HG02610 (cell line): ENCODE data around the gene RAB1B.
A peak's percentile ranks its signal among the peaks of the same experiment; 100 is the strongest.

Experiments
- ATAC-seq: cut with Tn5 transposase; IDR thresholded peaks from one replicate; pipeline ENCODE4 v1.9.1; 2021; ENCODE audit warnings: mild to moderate bottlenecking, moderate library complexity; ENCODE audit not compliant: unreplicated experiment

The RAB1B gene

DNA sequence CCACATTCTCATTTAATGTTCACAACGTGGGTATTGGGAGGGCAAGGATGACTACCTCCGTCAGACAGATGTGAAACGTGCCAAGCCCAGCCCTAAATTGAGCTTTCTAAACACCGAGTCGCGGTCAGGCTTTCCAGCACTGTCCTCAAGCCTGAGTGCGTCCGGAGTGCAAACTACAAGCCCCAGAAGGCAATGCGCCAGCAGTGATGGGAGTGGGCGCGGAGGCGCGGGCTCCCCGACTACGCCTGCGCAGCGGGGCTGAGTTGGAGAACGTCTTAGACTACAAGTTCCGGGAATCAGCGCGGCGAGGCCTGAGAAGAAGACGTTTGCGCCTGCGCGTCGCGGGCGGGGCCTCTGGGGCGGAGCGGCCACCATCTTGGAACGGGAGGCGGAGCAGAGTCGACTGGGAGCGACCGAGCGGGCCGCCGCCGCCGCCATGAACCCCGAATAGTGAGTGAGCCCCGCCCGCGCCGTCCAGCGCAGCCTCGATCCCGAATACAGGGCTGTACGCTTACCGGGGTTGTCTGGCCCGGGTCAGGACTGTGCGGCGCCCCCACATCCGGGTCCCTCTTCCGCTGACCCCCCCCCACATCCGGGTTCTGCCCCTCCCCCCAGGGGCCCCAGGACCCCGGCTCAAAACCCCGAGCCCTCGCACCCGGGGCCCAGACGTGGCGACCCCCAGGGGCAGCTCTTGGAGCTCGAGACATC lies at the start of gene RAB1B:
RAB1B (plus strand) TSS at position 396 of the 708 bp plus-strand sequence; CDS start at position 437, 41 bp downstream.
- peak; percentile 80 for ATAC-seq

DNA sequence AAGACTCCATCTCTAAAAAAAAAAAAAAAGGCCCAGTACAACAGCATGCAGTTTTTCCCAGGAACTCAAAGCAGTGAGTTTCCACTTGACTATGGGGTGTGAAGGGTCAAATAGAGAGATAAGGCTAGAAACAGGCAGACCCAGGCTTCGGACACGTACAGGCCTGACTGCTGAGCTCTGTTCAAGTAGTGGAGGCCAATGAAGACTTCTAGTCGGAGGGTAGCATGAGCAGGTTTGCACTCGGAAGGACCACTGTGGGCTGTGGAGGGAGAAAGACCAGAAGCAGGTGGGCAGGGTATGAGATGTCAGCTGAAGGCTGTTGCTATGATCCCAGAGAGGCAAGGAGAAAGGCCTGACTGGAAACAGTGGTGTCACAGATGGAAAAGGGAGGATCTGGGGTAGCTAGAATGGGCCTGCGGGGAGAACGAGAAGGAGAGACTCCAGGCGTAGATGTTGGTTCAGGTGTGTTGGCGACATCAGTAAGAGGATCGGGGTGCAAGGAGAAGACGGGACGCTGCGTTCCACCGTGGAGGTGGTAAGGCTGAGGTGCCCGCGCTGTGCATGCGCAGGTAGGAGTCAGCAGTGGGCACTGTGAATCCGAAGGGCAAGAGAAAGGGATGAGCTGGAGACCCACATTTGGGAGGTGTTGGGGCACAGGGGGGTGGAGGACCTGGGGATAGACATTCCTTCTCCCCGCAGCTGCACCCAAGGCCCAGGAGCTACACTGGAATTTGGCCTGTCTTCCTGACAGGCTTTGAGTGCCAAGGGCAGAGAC lies 49.4 kb upstream of the RAB1B start:
- ATAC-seq, result no peak

- ATAC-seq, result no peak
Measured at GRCh38 chr11:66219846-66220565, 48.4 kb upstream of the RAB1B start.

DNA sequence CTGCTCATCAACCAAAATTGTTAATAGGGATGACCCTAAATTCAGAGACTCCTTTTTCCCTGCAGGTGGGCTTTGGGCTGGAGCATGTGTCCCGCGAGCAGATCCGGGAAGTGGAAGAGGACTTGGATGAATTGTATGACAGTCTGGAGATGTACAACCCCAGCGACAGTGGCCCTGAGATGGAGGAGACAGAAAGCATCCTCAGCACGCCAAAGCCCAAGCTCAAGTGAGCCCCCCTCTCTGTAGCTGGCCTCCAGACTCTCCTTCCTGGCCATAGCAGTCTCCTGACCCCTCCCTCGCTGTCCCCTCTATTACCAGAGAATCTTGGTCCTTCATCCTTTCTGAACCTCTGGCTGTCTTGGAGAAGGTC lies 47.9 kb upstream of the RAB1B start:
- no peak for ATAC-seq

GRCh38 chr11:66221012-66221411 lies 47.4 kb upstream of the RAB1B start:
- ATAC-seq, result no peak

DNA sequence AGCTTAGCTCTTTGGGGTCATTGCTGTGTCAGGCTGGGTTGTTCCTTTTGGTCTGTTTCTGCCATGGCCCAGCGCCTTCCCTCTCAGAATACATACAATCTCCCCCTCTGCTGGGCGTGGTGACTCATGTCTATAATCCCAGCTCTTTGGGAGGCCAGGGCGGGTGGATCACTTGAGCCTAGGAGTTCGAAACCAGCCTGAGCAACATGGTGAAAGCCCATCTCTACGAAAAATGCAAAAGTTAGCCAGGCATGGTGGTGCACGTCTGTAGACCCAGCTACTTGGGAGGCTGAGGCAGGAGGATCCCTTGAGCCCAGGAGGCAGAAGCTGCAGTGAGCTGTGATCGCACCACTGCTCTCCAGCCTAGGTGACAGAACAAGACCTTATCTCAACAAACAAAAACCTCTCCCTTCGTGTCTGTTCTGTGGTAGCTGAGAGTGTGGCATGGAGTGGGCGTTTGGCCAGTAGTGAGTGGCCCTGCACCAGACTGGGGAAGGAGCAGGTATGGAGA lies 46.7 kb upstream of the RAB1B start:
- no peak for ATAC-seq

DNA sequence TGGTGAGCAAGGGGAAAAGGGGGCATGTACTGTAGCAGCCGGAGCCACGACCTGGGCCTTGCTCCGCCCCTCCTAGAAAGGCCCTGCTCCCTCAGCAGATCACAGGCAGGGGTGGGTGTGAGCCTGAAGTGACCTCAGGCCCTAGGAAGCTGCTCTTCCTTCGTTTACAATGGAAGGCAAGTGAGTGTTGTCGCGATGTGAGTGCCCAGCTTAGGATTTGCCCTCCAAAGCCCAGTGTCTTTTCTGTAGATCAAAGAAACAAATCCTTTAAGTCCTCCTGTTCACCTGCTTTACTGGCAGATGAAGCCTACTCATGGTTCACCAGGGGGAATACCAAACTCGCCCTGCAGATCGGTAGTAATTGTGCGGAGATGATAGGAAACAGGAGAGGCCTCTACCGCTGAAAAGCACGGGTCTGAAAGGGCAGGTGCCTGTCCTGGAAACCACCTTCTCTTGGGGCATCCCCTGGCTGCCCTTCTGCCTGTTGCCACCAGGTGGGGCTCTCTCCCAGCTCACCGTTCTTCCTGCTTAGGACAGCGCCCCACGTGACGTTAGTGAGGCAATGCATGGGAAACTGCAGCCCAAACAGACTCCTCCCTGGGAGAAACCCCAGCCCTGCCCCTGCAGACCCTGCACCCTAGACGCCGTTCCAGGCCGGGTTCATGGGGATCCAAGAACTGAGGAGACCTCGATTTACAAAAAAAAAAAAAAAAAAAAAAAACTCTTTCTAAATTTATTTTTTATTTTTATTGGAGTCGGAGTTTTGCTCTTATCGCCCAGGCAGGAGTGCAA lies 45.9 kb upstream of the RAB1B start:
- ATAC-seq, result peak; percentile 80

GRCh38 chr11:66224226-66224855 lies 44.1 kb upstream of the RAB1B start:
- no peak for ATAC-seq

GRCh38 chr11:66225066-66225465 lies 43.4 kb upstream of the RAB1B start:
- ATAC-seq, result no peak

DNA sequence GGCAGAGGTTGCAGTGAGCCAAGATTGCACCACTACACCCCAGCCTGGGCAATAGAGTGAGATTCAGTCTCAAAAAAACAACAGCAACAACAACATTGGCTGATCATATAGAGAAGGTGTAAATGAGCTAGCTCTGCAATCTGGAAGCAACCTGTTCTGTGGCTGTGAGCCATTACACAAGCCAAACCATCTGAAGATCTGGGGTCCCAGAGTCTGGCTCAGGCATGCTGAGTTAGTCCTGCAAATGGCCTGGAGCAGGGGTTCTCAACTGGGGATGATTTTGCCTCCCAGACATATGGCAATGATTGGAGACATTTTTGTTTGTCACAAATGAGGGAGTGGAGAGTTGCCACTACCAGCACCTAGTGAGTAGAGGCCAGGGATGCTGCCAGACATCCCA lies 42.3 kb upstream of the RAB1B start:
- ATAC-seq, result no peak

GRCh38 chr11:66227700-66228099 lies 40.7 kb upstream of the RAB1B start:
- no peak for ATAC-seq

DNA sequence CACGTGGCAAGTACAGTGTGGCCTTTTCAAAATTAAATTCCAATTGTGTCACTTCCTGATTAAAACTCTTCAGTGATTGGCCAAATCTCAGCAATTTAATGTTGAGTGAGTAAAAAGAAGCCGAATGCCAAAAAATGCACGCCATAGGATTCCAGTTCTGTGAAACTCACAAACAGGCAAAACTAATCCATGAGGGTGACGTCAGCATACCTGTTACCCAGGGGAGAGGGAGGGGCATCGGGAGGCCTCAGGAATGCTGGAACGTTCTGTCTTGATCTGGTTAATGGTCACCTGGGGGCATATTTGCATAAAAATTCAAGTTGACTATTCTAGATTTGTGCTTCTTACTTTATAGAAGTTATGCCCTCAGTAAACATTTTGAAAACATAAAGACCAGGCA lies 39.9 kb upstream of the RAB1B start:
- ATAC-seq, result no peak

GRCh38 chr11:66230156-66230555 lies 38.3 kb upstream of the RAB1B start:
- no peak for ATAC-seq

DNA sequence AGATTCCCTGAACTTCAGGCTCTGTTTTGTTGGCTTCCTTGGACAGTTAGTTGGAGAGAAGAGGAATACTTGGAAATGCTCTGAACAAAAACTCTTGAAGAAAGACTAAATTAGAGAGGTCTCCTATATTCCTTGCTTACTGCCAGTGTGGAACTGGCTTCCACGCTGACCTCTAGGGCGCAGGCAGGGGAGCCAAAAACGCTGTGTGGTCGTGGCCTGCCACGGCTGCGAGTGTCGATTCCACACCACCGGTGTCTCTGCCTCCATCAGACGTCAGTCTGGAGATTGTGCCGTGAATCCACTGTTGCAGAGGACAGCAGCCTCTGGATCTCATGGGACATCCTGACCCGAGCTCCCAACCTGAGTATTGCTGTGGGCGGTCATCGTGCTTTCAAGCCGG lies 37.5 kb upstream of the RAB1B start:
- ATAC-seq, result no peak

DNA sequence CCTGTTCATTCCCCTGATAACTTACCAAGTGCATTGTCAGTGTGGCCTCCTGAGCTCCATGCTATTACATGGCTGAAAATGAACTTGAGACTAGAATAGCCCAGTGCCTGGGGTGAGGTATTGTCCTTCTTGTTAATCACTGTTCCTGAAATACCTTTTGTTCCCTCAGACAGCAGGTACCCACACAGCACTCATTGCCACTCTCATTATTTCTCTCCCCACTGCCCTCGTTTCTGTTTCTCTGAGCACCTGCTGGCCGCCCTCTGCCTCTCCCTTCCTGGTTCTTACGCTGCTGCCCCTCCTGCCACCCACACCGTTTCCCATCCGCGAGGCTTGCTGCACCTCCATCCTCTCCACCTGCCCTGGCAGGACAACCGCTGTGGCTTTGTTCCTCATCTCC lies 36.9 kb upstream of the RAB1B start:
- no peak for ATAC-seq

DNA sequence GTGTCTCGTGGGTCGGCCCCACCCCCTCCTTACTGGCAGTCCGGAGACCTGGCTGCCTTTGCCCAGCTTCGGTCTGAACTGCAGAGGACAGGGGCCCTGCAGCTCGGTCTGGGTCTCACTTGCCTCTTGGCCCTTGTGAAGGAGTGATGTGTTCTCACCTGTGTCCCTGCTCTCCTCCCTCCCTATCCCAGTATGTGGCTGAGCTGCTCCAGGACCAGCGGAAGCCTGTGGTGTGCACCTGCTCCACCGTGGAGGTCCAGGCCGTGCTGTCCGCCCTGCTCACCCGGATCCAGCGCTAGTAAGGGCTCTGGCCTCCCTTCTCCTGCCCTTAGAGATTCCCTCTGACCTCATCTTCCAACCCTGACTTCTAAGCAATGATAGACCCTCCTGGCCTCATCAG lies 35.7 kb upstream of the RAB1B start:
- ATAC-seq, result no peak

DNA sequence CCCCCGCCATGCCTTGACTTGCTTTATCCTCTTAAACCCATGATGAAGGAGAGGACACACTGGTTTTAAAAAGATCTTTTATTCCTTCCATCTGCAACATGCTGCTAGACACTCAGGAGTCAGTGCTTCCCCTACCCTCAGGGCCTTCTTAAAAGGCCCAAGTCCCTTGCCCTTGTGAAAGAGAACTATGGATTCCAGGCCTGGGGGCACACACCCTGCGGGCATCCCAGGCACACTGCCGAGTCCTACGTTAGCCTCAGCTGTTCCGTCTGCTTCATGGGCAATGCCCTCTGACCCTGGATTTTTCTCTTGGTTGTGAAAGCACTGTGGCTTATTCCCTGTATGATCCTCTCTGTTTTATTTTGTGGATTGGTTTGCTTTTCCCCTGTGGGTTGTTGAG lies 35.1 kb upstream of the RAB1B start:
- ATAC-seq, result no peak

DNA sequence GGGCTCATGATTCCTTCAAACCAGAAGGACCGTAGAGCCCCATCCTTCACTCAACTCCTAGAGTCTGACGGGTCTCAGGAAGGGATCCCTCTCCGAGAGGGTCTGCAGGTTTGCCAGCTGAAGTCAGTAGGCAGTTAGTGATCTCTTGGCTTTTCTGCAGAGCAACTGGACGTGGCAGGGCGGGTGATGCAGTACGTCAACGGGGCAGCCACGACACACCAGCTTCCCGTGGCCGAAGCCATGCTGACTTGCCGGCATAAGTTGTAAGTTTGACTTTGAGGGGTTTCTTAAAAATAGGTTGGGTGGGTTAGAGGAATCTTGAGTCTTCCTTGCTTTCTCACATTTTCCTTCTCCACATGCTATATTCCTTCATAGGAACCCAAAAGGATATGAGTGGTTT lies 33.3 kb upstream of the RAB1B start:
- no peak for ATAC-seq

DNA sequence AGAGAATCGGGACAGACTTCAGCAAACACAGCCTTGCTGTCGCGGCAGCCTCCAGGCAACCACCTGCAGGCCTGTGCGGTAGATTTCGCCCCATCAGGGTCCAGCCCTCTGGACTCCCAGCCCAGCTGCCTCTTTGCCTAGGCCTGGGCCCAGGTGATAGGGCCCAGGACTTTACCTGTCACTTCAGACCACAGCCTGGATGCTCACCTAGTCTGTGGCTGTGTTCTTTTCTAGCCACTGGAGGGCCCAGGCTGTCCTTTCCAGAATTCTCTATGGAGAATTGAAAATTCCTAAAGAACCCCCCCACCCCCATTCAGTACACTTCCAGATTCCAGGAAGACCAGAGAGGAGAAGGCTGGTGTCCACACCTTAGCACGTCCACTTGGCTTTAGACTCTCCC lies 30.6 kb upstream of the RAB1B start:
- ATAC-seq, result no peak

DNA sequence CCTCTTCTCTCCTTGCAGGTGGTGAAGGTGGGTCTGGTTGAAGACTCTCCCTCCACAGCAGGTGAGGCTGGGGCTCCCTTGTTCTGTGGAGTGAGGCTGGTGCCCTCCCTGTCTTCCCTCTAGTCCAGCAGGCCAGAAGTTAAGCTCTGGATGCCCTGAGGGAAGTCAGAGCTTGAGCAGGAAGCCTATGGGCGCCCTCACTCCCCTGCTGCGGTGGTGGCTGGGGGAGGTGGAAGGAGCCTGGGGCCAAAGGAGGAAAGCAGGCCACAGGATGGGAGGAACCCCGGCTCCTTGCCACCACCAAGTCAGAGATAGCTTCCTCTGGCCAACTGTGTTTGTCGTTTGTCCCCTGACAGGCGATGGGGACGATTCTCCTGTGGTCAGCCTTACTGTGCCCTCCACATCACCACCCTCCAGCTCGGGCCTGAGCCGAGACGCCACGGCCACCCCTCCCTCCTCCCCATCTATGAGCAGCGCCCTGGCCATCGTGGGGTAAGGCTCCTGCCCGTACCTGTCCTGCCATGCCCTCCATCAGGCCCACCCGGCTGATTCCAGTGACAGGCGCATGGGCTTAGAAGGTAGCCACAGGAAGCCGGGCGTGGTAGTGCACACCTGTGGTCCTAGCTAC lies 29.5 kb upstream of the RAB1B start:
- no peak for ATAC-seq
